ENCODE results near the gene PDE1A.
A peak's percentile ranks its signal among the peaks of the same experiment; 100 is the strongest.

PDE1A gene

DNA sequence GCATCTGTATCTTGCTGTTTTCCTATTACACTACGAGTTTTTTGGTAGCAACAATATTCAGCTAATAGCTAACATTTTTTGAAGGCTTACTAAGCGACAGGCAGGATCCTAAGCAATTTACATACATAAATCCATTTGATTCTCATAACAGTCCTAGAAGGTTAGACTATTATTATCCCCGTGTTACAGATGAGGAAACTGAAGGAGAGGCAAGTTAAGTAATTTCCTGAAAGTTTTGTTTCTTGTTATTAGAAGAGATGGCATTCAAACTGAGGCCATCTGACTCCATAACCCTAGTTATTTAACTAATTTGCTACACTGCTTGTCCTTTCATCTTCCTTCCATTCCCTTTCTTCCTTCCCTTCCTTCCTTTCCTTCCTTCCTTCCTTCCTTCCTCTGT lies 68.2 kb downstream of the PDE1A start:
- DNase-seq (ENCODE audit: low read depth), result peak; percentile 35

DNA sequence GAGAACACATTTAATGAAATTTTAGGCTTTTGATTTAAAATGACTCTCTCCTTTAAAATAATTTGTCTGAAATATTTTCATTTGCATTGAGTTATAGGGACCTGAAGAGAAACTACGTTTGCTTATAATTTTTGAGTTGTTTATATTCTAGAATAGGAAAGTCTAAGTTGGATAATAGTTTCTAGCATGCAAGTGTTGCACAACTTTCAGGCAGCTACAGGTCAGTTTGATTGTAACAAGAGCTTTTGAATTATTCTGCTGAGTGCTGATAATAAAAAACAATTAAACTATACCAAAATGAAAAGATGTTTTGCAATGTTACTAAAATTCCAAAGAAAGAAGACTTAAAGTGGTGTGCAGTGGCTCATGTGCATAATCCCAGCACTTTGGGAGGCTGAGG lies 71.0 kb downstream of the PDE1A start:
- peak; percentile 59 for DNase-seq (ENCODE audit: low read depth)

DNA sequence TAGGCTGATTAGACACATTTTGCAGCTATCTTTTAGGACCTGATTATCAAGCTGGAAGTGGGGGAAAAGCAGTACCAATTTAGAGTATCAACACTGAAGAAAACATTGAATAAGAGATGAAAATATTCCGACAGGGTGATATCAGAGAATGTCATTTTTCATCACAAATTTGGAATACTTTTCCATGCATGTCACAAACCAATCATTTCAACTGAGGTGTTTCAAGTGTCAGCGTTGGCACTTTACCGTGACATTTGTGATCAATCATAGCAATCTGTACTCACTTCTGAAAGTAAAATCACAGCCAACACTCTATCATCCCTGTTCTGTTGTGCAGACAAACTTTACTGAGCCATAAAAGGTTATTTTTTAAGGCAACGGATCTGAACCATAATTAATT lies 75.4 kb downstream of the PDE1A start:
- DNase-seq (ENCODE audit: low read depth), result no peak

DNA sequence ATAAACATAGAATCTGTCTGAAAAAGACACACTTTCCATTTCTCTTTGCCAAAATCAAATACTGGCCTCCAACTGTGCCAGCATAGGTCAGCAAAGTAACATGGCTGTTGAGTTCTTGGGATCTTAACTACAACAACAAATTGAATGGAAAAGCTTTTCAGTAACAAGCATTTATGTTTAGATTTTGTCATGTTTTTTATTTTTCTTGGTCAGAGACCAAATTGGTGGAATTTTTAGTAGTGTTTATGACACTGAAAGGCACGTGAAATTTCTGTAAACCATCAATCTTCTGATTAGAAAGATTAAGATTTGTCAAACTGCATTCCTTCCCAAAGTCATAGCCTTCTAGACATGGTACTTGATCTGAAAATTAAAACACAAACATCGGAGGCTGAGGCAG lies 77.6 kb downstream of the PDE1A start:
- DNase-seq (ENCODE audit: low read depth), result no peak

DNA sequence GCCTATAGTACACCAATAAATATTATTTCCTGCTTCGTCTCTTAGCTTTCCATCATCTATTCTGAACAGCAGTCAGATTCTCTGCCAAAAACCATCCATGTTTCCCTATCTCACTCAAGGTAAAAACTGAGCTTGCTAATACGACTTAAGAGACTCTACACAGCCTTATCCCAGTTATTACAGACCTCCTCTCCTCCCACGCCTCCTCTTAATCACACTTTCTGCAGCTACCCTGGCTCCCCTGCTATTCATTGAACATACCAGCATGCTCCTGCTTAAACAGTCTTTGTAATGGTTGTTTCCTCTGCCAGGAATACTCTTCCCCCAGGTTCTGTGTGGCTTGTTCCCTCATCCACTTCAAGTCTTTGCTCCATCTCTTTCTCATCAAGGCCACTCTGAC lies 81.5 kb downstream of the PDE1A start:
- peak; percentile 63 for DNase-seq (ENCODE audit: low read depth)

DNA sequence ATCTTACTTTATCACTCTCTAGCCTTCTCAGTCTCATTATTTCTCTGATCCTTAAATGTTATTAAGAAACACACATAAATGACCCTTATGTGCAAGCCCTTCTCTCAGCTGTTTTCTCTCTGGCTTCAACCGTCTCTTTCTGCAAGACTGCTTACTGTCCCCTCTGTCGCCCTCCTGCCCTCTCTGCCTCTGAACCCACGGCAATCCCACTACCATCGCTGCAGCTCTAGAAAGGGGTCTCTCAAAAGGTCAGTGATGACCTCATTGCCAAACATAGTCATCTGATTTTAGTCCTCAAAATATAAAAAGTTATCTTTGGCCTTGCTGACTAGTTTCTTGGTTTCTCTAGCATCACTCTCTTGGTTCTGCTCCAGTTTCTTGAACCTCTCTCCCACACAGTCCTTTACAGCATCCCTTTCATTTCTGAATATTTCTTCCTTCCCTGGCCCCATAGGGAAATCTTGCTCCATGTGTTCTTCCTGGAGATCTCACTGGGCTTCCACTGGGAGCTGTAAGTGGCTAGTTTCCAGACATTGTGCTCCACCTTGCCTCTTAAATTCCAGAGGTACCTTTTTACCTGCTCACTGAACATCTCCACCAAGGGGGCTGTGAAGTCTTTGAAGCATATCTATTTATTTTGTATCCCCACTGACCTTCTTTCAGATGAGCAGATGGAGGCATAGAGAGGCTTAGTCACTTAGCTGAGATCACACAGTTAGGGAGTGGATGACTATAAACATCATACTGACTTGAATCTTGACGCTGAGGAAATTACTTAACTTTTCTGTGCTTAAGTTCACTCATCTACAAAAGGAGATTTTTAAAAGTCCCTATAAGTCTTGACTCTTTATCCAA lies 96.2 kb downstream of the PDE1A start:
- DNase-seq (ENCODE audit: low read depth), result peak; percentile 38

DNA sequence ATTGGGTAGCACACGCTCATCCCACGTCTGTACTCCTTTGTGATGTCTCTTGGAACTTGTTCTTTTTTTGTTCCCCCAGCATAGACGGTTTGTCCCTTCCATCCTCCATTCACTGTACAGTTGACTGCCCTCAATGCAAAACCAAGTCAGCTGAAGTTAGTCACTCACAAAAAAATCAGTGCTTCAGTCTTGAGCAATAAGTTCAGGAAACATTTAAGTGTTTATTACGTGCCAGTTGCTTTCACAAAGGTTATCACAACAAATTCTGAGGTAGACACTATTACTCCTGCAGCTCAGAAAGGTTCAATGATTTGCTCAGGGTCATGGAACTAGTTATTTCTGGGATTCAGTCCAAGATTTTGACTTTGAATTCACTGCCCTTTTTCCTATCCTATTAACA lies 102.2 kb downstream of the PDE1A start:
- peak; percentile 71 for DNase-seq (ENCODE audit: low read depth)

DNA sequence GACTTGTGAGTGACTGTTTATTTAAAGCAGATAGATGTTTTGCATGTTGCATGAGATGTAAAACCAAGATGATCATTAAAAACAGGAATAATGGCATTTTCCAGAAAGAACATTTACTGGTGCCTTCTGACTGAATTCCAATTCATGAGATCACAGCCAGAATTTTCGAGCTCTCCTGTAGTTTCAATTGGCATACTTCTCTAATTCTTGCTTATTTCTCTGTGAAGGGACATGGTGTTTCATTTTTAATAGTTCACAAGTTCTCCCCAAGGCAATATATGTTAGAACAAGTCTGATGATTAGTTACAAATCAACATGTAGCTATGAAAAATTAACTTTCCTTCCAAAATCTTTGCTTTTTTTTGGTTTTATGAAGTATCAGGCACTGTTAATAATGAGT lies 105.7 kb downstream of the PDE1A start:
- no peak for DNase-seq (ENCODE audit: low read depth)

DNA sequence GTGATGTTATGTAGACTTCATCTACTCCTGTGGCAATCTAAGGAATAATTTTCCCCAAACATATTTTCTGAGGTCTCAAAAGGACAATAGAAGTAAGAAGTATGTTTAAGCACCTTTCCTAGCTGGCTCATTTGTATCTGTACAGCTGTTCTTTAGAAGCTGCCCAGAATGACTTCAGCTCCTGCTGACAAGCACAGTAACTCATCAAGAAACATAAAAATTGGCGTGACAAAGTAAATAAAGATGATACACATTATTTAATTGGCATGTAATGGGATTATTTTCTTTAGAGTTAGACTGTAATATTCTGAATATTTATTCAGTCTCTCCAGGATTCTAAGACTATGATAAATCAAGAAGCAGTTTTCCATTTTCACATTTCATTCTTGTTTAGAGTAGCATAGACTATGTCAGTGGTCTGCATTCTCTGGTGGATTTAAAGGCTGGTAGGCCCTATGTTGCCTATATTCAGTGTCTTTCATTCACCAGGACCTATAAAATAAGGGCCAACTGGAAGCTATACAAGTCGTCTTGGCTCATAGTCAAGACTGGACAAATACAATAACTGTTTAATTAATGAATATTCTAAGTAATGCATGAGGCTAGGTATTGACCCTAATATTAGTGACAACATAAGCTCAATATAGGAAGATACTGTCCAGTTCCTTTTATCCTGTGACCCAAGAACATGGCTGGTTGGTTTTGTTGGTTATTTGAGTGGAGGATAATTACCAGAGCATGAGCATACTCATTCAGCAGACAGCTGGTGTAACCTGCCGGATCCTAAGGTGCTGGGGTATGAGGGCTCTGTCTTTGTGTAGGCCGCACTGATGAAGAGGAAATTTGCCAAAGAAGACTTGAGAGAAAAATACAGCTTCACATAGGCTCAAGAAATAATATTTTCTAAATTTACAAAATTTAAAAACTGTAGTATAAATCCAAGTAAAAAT lies 107.0 kb downstream of the PDE1A start:
- no peak for DNase-seq (ENCODE audit: low read depth)

DNA sequence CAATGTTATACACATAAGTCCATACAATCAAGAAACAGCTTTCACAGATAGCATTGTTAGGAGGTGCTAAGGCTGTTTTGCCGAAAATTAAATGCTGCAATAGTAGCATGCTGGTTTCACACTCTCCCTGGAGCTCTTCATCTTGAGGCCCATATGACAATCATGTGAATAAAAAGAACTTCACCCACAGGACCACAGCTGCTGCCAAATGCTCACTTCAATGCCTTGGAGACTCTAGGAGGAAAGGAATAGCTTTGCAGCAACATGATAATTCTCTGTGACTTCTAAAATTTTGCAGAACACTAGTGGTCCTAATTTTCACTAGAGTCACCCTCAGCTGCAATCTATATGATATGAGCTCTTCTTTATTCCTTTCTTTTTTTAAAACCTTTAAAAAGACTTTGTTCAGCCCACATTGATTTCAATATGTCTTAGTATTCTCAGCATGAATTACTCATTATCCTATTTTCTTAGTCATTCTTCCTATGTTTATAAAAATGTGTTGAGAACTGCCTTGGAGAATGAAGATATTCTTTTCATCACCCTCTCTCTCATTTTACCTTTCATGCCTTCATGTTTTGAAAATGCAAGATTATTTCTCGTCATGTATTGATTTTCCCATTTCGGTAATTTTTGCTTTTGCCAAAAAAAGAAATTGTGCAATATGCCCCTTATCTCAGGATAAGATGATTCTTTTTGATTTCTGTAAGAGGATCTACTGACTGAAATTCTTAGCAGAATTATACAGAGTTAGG lies 108.2 kb downstream of the PDE1A start:
- DNase-seq (ENCODE audit: low read depth), result peak; percentile 17

DNA sequence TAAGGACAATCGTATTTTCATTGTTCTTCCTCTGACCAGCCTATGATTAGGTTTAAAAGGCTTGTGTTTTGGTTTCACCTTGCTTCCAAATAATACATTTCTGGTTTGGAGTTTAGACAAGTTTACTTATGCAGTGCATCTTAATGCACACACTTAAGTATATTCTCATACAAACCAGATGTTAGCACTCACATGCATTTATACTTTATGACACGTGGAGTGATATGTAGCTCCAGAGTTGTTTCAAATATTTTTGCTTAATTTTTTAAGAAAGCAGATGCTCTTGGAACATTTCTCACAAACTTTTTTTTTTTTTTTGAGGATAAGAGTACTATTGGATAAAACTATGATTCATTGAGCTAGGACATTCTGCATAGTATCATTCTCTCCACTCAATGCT lies 109.9 kb downstream of the PDE1A start:
- no peak for DNase-seq (ENCODE audit: low read depth)

DNA sequence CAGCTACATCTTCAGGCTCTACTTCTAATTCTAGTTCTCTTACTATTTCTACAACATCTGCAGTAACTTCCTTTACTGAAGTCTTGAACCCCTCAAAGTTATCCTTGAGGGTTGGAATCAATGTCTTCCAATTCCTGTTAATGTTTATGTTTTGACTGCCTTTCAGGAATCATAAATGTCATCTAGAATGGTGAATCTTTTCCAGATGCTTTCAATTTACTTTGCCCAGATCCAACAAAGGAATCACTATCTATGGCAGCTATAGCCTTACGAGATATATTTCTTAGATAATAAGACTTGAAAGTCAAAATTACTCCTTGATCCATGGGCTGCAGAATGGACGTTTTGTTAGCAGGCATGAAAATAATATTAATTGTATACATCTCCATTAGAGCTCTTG lies 123.9 kb downstream of the PDE1A start:
- DNase-seq (ENCODE audit: low read depth), result no peak

DNA sequence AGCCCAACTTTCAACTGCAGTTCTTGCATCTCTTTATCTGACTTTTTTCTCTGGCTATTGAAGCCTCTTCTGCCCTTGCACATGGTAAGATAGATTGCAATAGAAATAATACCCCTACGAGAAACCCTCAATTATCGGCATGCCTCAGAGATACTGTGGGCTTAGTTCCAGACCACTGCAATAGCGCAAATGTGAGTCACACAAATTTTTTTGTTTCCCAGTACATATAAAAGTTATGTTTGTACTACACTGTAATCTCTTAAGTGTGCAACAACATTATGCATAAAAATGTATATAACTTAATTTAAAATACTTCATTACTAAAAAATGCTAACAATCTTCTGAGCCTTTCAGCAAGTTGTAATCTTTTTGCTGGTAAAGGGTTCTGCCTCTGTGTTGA lies 124.7 kb downstream of the PDE1A start:
- DNase-seq (ENCODE audit: low read depth), result peak; percentile 90

DNA sequence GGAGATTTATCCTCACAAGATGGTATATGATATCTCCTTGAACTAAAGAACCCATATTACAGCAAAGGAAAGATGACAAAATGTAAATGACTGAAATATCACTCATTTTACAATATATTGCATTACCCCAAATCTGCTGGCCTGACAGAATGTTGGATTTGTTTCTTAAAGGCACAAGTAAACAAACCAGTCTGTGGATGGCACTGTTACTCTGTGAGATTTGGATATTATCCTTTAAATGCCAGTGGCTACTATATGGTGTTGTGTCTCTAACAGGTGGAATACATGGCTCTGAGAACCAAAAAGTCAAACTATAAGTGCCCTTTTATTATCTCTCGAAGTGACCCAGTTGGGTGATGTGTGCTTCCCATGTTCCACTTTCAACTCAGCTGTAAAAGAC lies 125.7 kb downstream of the PDE1A start:
- peak; percentile 66 for DNase-seq (ENCODE audit: low read depth)

DNA sequence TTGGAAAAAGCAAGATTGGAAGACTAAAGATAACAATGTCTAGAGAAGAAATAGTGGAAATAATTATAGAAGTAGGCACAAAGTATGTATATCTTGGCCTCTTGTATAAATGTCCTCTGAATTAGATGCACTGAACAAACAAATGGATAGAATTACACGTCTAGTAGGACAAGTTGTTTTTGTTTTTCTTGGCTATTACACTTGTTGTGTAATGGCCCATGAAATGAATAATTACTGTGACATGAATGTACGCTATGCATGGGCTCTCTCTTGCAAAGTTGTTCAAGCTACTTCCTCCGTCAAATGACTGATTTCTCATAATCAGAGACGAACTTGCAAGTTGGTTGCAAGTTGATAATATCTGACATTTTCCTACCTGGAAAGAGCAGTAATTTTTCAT lies 126.2 kb downstream of the PDE1A start:
- peak; percentile 74 for DNase-seq (ENCODE audit: low read depth)

DNA sequence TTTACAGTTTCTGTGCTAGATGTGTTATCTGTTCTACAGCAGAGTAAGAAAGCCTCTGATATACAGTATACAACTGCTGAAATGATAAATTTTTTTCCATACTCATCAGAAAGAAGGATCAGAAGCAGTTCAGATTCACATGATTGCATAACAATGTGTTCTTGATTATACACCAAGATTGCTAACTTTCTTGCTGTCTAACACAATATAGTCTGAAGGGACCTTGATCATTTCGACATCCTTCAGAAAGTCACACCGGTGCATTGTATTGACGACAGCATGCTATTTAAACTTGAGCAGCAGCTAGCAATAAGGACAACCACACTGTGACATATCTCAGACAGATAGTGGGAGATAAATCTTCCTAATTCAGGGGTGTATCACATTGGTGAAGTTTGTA lies 127.2 kb downstream of the PDE1A start:
- DNase-seq (ENCODE audit: low read depth), result no peak

DNA sequence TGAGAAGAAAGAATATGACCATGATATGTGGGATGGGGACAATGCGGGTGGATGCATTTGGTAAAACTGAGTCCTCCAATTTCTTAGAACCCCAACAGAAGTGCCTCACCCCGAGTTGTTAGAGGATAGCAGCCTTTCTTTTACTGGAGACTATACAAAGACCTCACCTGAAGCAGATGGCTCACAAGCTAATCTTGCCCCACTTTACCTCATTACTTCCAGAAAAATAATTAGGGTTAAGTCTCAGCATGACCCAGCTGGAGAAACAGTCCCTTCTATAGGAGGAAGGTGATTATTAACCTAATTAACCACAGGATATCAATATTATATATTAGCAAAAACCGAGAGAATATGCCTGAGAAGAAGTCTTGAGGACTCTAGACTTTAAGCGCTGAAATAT lies 128.4 kb downstream of the PDE1A start:
- DNase-seq (ENCODE audit: low read depth), result no peak

DNA sequence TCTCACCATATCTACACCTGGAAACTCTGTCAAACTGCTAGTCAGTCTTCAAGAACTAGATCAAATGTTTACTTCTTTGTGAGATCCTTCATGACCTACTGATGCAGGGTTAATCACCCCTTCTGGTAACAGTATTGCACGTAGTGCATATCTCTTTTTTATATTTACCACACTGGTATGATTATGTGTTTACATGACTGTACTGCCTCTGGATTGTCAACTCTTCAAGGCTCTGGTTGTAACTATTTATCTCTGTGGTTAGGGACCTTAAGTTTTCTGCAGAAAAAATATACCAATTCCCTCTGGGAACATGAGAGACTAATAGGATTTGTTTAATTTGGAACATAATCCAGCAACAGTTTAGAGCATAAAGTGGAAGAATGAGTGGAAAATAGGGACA lies 135.5 kb downstream of the PDE1A start:
- peak; percentile 81 for DNase-seq (ENCODE audit: low read depth)

DNA sequence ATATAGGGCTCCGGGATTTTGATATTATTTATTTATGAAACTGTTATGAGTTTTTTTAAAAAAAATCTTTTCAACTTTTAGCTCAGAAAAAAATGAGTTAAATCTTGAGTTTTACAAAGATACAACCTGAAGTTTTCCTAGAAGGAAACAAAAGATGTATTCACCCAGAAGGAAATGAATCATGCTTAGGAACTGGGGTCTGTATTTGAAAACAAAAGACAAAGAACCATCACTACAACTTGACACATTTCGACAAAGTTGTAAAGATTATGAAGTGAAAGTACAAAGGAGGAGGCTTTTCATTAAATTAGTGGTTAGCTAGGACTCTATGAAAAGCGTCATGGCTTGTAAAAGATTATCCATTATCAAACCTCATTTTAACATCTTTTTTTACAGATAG lies 143.3 kb downstream of the PDE1A start:
- no peak for DNase-seq (ENCODE audit: low read depth)

DNA sequence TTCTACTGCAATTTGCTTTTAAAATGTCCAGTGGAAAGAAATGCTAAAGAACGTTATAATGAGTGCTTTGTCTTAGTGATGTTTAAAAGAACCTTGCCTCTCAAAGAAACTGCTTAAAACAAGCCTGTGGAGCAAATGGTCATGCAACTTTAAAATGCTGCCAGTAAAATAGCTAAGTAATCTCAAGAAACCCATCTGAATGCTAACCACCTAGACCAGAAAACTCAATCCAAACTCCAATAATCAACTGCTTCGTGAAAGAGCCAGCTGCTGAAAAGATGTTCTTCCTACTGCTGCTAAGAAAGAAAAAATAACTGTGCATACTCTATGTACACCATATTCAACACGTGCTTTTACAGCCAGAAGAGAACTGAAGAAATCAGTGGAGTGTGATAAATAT lies 145.6 kb downstream of the PDE1A start:
- DNase-seq (ENCODE audit: low read depth), result no peak

DNA sequence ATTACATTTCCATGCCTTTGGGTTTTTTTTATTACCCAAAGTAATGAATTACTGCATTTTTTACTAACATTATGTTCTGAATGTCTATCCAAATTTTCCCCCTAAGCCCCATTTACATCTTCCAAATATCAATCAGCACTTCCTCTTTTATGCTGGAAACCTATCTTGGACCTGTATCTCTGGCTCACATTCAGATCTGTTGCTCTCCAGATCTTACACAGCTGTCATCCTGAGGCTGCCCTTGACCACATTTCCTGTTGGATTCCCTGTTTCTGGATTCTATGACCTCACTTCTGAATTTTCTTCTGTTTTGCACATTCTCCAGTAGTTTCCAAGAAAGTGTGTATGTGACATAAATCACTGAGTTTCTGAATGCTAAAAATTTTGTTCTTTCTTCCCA lies 146.7 kb downstream of the PDE1A start:
- peak; percentile 90 for DNase-seq (ENCODE audit: low read depth)

DNA sequence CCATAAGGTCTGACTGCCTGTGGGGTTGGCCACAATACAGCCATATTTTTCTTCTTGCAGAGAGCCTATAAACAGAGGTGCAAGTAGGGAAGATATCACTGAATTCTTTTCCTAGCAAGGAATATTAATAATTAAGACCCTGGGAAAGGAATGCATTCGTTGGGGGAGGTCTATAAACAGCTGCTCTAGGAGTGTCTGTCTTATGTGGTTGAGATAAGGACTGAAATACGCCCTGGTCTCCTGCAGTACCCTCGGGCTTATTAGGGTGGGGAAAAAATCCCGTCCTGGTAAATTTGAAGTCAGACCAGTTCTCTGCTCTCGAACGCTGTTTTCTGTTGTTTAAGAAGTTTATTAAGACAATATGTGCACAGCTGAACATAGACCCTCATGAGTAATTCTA lies 150.2 kb downstream of the PDE1A start:
- DNase-seq (ENCODE audit: low read depth), result peak; percentile 11

Measured in amniotic epithelial cell (primary cell).